Measurements from ENCODE around the gene EMC9. TPM values are rescaled to one million over a fixed set of nuclear protein-coding genes. Genes with fewer than 3 reads are reported as not detected.
A peak's percentile ranks its signal among the peaks of the same experiment; 100 is the strongest.

The EMC9 gene
- total RNA-seq, 1 donor from 2014 or later: 23.8 TPM

- Histone ChIP-seq H3K27ac (no peak overlapping the region), H3K36me3 (peaks cover 0 to 40% of the 10 kb centered on the region in 2 donors), H3K4me1 (peaks cover 14% of the 10 kb centered on the region), H3K27me3 (no peaks in the 10 kb centered on the region), H3K9me3 (no peaks in the 10 kb centered on the region), H3K4me3 (no peak overlapping the region)
- no peak for DNase-seq (ENCODE audit: extremely low spot score in 2 of 2)
- intact Hi-C loops (cut with DNase I): no loop called here
- TF ChIP-seq POLR2AphosphoS5 (IDR thresholded peaks at IDR 0.05; ENCODE audit: insufficient read depth in 1 of 2, low read depth in 1 of 2) (no peak), CTCF (IDR thresholded peaks at IDR 0.05) (no peak), POLR2A (IDR thresholded peaks at IDR 0.05) (no peak)
These were observed 40.1 kb upstream of the EMC9 start for GRCh38 chr14:24181371-24182077.

GRCh38 chr14:24179961-24180796 lies 38.8 kb upstream of the EMC9 start:
- peak overlapping the region; percentile 86 for H3K27ac ChIP-seq
- H3K4me3 ChIP-seq: no peak overlapping the region
- TF ChIP-seq POLR2AphosphoS5 (IDR thresholded peaks at IDR 0.05; ENCODE audit: insufficient read depth in 1 of 2, low read depth in 1 of 2) (peak in 1 of 2 donors; percentile 52), POLR2A (IDR thresholded peaks at IDR 0.05) (no peak), CTCF (IDR thresholded peaks at IDR 0.05) (no peak)
- H3K4me1 ChIP-seq: peaks cover 14% of the 10 kb centered on the region
- no peaks in the 10 kb centered on the region for H3K9me3 ChIP-seq
- peaks cover 0 to 29% of the 10 kb centered on the region in 2 donors for H3K36me3 ChIP-seq
- intact Hi-C loops (cut with DNase I): no loop called here
- H3K27me3 ChIP-seq: no peaks in the 10 kb centered on the region
- DNase-seq (ENCODE audit: extremely low spot score in 2 of 2): no peak

GRCh38 chr14:24179294-24179960 lies 38.0 kb upstream of the EMC9 start:
- no peak for DNase-seq (ENCODE audit: extremely low spot score in 2 of 2)
- peaks cover 0 to 22% of the 10 kb centered on the region in 2 donors for H3K36me3 ChIP-seq

GRCh38 chr14:24178399-24179178 lies 37.2 kb upstream of the EMC9 start:
- H3K27me3 ChIP-seq: no peaks in the 10 kb centered on the region
- DNase-seq (ENCODE audit: extremely low spot score in 2 of 2): no peak
- H3K36me3 ChIP-seq: peaks cover 0 to 13% of the 10 kb centered on the region in 2 donors
- no peaks in the 10 kb centered on the region for H3K9me3 ChIP-seq
- intact Hi-C loops (cut with DNase I): no loop called here
- no peak overlapping the region for H3K27ac ChIP-seq
- TF ChIP-seq CTCF (IDR thresholded peaks at IDR 0.05) (no peak), POLR2AphosphoS5 (IDR thresholded peaks at IDR 0.05; ENCODE audit: insufficient read depth in 1 of 2, low read depth in 1 of 2) (no peak), POLR2A (IDR thresholded peaks at IDR 0.05) (no peak)
- H3K4me1 ChIP-seq: peaks cover 14% of the 10 kb centered on the region
- no peak overlapping the region for H3K4me3 ChIP-seq

More at GRCh38 chr14:24179294-24179960, 38.0 kb upstream of the EMC9 start:
- peaks cover 14% of the 10 kb centered on the region for H3K4me1 ChIP-seq
- H3K27me3 ChIP-seq: no peaks in the 10 kb centered on the region
- H3K4me3 ChIP-seq: no peak overlapping the region
- H3K27ac ChIP-seq: peak overlapping the region; percentile 86
- peak in 1 of 2 donors; percentile 27 for TF ChIP-seq POLR2AphosphoS5 (IDR thresholded peaks at IDR 0.05; ENCODE audit: insufficient read depth in 1 of 2, low read depth in 1 of 2)
- no peak for TF ChIP-seq CTCF (IDR thresholded peaks at IDR 0.05)
- intact Hi-C loops (cut with DNase I): no loop called here
- no peaks in the 10 kb centered on the region for H3K9me3 ChIP-seq

Measured in vagina (tissue), 2 donors.